NCI-H1930 (cell line): Measurements from ENCODE around the gene SLA2.
"Not testable (repeated sequence)": the region's sequence is repeated elsewhere in the genome, so short reads cannot be mapped to it uniquely, and the experiment has no call there.

Experiments used
- DNase-seq, 2 experiments: peaks; one replicate each; lab custom pipeline; 2025; lab: John Stamatoyannopoulos, UW

SLA2 gene

GRCh38 chr20:36645998-36646397, at the start of gene SLA2:
TSS of gene SLA2 (minus strand) at chr20:36646196. CDS start at chr20:36641335, 4,861 bp downstream.
- no peak for DNase-seq

- DNase-seq: not testable (repeated sequence)
Observed at GRCh38 chr20:36695467-36695866, 49.5 kb upstream of the SLA2 start.

GRCh38 chr20:36688630-36689029, 42.6 kb upstream of the SLA2 start:
- DNase-seq: no peak

- DNase-seq: no peak
Observed at GRCh38 chr20:36687850-36688249, 41.9 kb upstream of the SLA2 start.

- DNase-seq: no peak
Observed at GRCh38 chr20:36686944-36687343, 40.9 kb upstream of the SLA2 start.

- no peak for DNase-seq
Observed at GRCh38 chr20:36686504-36686903, 40.5 kb upstream of the SLA2 start.

GRCh38 chr20:36684747-36685146, 38.8 kb upstream of the SLA2 start:
- DNase-seq: no peak

DNA sequence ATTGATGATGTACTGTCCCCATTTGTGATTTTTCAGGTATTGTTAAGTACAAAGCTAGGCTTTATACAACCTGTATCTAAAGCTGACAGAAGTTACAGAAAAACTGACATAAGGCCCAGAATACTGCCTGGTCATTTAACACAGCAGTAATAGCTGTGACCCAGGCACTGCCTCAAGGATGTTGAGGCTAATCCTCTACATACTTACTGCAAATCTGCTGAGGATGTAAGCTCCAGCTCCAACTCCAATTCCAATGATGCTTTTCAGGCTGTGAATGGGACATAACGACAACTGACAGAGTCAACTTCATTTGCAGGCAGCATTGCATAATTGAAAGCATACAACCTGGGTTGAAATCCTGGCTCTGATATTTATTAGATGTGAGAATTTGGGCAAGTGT, 36.3 kb upstream of the SLA2 start:
- no peak for DNase-seq

DNA sequence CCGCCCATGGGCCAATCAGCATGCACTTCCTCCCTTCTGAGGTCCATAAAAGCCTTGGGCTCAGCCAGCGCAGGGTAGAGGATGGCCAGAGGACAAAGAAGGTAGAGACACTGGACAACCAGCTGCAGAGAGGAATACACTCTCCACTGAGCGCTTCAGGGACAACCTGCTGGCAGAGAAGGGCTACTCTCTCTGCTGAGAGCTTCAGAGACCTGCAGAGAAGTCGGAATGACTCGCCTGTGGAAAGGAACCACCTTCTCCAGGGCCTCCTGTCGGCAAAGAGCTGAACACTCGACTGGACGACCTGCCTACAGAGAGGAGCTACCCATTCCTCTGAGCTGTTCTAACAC, 31.4 kb upstream of the SLA2 start:
- no peak for DNase-seq

DNA sequence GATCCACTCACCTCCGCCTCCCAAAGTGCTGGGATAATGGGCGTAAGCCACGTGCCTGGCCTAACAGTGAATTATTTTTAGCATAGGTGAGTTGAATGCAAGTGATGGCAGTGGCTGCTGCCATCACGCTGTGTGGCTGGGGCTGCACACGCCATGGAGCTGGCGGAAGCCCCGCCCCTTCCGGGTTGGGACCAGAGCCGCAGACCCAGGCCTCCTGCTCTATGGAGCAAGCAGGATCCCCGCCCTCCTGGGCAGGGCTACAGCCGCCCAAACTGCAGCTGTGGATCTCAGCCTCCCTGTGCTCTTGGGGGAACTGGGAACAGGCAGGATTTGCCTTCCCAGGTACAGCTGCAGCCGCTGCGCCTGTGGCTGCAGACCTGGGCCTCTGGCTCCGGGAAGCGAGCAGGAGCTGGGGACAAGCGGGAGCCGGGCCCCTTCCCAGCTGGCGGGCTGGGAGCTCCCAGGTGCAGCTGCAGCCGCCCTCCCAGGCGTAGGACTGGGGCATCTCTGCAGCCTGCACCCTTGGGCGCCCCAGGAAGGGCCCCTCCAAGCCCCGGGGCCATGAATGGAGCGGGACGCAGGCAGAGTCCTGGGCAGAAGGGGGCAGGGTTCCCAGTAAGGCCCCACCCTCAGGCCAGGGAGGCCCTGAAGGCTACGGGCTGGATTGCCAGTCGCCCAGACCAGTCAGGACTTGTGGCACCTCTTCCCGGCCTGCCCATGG, 30.9 kb upstream of the SLA2 start:
- DNase-seq: no peak

GRCh38 chr20:36675545-36675944, 29.5 kb upstream of the SLA2 start:
- not testable (repeated sequence) for DNase-seq

GRCh38 chr20:36672991-36673390, 27.0 kb upstream of the SLA2 start:
- DNase-seq: no peak

DNA sequence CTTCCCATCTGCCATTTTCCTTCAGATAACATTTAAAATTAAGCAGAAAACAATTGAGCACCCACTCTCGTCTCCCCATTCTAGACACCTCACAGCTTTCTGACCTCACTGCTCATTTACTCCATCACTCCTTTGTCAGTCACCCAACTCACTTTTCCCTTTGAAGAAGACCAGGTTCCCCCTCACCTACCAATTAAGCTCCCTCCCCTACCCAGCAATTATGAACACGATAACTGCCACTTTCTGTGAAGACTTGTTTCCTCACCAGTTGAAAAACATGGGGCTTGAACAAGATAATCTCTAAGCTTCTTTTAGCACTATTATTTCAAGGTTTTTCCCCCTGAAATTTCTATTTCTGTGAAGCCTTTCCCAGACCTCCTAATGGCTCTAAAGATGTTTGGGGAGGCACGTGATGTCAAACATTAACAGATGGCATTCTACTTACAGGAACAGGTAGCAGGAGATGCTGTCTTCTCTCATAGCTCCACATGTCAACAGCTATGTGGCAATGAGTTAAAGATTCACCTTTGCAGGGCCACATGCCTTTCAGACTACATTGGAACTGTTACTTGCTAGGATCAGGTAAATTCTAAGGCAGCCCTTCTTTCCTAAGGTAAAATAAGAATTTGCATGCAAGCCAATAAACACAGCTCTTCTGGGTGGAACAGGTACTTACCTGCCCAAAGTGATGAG, 24.8 kb upstream of the SLA2 start:
- DNase-seq: no peak

DNA sequence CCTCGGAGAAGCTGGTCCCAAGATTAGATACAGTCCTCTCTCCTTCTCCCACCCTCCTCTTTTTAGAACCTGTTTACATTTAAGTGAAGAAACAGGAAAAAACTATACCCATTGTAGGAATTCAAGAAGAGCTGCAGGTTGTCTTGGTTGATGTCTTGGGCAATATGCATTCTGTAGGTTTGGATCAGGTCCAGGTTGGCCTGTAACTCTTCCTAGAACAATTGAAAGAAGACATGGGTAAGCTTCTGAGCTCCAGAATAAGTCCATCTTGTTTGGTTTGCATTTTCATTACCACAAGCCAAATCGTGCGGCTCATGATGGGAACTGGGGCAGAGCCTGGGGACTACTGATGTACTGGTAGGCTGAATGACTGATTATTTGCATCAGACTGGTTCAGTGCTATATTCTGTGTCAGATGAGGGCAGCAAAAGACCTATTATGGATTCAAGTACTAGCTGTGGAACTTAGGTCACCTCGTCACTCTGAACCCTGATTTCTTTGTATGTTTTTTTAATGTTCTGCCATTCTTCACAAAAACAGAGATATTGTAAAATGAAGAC, 20.3 kb upstream of the SLA2 start:
- DNase-seq: no peak

DNA sequence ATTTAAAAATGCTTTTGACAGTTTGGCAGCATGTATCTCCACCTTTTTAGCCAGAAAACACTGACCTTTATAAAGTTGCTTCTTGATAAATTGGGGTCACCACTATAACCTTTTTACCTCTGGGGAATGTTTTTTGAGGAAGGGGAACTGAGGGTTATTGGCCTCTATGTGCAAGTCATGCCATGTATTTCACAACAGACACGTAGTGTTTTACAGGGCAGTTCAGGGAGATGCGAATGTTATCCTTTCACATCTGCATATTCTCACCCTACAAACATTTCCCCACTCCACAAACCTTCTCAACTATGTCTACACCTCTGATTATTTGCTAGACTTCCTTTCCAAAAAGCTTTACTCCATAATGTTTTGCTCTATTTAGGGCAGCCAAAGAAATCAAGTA, 17.0 kb upstream of the SLA2 start:
- DNase-seq: no peak

DNA sequence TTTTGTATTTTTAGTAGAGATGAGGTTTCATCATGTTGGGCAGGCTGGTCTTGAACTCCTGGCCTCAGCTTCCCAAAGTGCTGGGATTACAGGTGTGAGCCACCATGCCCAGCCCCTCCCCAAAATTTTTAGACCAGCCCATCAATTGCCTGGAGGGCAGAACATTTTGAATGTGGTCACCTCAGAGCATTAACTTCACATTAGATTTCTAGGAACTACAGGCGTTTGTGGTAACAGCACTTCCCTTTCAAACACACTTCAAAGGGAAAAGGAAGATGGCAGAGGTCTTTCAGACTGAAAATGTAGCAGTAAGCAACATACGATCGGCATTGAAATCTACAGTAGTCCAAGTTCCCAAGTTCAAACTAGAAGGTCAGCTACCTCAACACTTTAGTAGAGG, 12.3 kb upstream of the SLA2 start:
- DNase-seq: no peak

- DNase-seq: no peak
Observed at GRCh38 chr20:36656733-36657132, 10.7 kb upstream of the SLA2 start.

GRCh38 chr20:36655004-36655403, 9.0 kb upstream of the SLA2 start:
- no peak for DNase-seq

- DNase-seq: no peak
Observed at GRCh38 chr20:36654506-36654905, 8.5 kb upstream of the SLA2 start.

GRCh38 chr20:36653456-36653855, 7.5 kb upstream of the SLA2 start:
- no peak for DNase-seq

- DNase-seq: no peak
Observed at GRCh38 chr20:36647196-36648121, 1.5 kb upstream of the SLA2 start.

DNA sequence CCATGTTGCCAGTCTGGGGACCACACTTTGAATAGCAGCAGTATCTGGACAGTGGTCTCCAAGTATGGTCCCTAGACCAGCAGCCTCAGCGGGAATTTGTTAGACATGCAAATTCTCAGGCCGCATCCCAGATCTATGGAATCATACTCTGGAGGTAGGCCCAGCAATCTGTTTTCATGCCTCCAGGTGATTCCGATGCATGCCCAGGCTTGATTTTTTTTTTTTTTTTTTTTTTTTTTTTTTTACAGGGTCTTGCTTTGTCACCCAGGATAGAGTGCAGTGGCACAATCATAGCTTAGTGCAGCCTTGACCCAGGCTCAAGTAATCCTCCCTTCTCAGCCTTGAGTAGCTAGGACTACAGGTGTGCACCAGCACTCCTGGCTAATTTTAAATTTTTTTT, 682 bp upstream of the SLA2 start:
- DNase-seq: no peak
